Adipocyte (in vitro differentiated cells): Measurements from ENCODE around the gene EPB41L2.

Experiments used
- DNase-seq: peaks from one replicate; pipeline ENCODE4 v3.0.0-alpha.2; 2015; ENCODE audit warnings: low read depth
- H3K27me3 ChIP-seq: replicated peaks from 2 replicates; pipeline ENCODE4 v1.7.0; 2013; ENCODE audit warnings: mild to moderate bottlenecking, low read length, moderate library complexity; ENCODE audit not compliant: control insufficient read depth, insufficient read depth
- H3K36me3 ChIP-seq: 2 replicates; pipeline ENCODE4 v1.7.0; 2013; ENCODE audit warnings: low read length, mild to moderate bottlenecking, moderate library complexity; ENCODE audit not compliant: control insufficient read depth, insufficient read depth, severe bottlenecking
- H3K4me1 ChIP-seq: 2 replicates; pipeline ENCODE4 v1.7.0; 2013; ENCODE audit warnings: mild to moderate bottlenecking, low read length, moderate library complexity; ENCODE audit not compliant: control insufficient read depth, insufficient read depth
- H3K4me3 ChIP-seq: 2 replicates; pipeline ENCODE4 v1.7.0; 2013; ENCODE audit warnings: mild to moderate bottlenecking, low read length, moderate library complexity
- H3K9ac ChIP-seq: 2 replicates; pipeline ENCODE4 v1.7.0; 2013; ENCODE audit warnings: mild to moderate bottlenecking, low read length, moderate library complexity
- H3K9me3 ChIP-seq: 2 replicates; pipeline ENCODE4 v1.7.0; 2013; ENCODE audit warnings: mild to moderate bottlenecking, low read length, moderate library complexity; ENCODE audit not compliant: control insufficient read depth

EPB41L2 gene

DNA sequence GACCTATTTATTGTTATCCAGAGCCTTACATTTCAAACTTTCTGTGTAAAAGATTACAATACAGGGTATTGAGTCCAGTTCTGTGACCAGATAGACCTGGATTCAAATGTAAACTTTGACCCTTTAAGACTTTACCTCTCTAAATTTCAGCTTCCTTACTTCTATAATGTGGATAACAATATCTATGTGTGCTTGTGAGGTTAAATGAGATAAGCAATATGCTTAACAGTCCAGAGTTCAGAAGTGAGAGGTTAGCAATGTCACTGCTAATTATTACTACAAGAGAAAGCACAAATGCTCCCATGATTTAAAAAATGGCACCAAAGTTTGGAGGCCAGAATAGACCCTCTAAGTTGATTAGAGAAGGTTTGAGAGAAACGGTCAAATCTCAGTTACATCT lies 27.5 kb downstream of the EPB41L2 start:
- Histone ChIP-seq H3K27me3 (no peaks in the 10 kb centered on the region), H3K36me3 (no peaks in the 10 kb centered on the region), H3K9ac (no peak overlapping the region), H3K4me3 (no peak overlapping the region), H3K4me1 (peaks cover 27% of the 10 kb centered on the region), H3K9me3 (no peaks in the 10 kb centered on the region)
- DNase-seq = no peak

DNA sequence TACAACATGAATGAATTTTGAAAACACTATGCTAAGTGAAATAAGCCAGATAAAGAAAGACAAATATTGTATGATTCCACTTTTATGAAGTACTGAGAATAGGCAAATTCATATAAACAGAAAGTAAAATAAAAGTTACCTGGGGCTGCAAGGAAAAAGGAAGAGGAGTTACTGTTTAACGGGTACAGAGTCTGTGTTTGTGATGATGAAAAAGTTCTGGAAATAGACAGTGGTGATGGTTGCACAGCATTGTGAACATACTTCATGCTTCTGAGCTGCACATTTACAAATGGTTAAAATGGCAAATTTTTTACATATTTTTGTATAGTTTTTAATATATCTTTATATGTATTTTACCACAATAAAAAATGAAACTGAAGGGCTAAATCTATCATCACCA lies 29.4 kb downstream of the EPB41L2 start:
- H3K36me3 ChIP-seq = no peaks in the 10 kb centered on the region
- H3K4me1 ChIP-seq = peaks cover 20% of the 10 kb centered on the region
- no peaks in the 10 kb centered on the region for H3K9me3 ChIP-seq
- H3K27me3 ChIP-seq = no peaks in the 10 kb centered on the region
- H3K9ac ChIP-seq = no peak overlapping the region
- no peak for DNase-seq
- H3K4me3 ChIP-seq = no peak overlapping the region

DNA sequence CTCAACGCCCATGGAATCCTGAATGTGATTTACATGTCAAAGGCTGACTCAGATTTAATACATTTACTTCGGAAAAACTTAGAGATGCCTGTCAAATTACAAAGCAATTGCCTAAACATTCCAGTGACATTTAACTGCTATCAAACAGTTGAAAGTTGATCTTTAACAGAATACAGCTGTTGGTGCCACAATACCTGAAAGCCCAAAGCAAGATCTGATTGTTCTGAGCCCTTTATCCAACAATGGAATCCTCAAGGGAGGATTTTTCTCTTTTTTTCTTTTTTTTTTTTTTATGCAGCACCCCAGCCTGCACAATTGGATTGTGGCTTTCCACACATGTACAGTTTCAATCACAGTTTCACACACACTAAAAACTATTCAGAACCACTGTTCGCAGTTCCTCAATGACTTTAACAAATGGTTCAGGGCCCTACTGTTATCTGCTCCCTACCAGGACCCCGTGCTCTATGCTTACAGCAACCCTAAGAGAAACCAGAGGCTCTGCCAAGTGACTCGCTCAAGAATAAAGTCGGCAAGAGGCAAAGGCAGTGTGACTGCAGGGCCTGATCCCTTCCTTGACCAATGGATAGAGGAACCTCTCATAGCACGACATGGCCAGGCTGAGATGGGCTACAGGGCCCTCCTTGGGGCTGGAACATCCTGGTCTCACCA lies 33.3 kb downstream of the EPB41L2 start:
- peak; percentile 56 for DNase-seq
- Histone ChIP-seq H3K4me3 (no peak overlapping the region), H3K36me3 (no peaks in the 10 kb centered on the region)

DNA sequence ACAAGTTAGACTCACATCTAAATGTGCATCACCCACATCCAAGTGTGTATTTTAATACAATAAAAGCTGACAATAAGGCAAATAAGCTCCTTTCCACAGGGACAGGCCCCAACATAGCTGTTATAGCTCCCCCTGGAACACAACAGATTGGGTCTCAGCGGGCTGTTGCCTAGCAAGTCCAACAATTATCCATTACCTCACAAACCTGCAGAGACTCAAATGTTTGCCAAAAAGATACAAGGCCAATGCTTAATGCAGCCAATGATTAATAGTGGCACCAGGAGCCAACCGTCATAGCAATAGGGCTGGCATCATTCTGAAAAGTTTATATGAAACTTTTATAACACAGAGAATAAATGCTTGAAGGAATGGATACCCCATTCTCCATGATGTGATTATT lies 35.7 kb downstream of the EPB41L2 start:
- Histone ChIP-seq H3K36me3 (no peaks in the 10 kb centered on the region), H3K4me1 (peaks cover 5% of the 10 kb centered on the region), H3K4me3 (no peak overlapping the region), H3K27me3 (no peaks in the 10 kb centered on the region), H3K9ac (no peak overlapping the region), H3K9me3 (no peaks in the 10 kb centered on the region)
- DNase-seq = no peak

More for the DNA sequence above, 33.3 kb downstream of the EPB41L2 start:
- Histone ChIP-seq H3K9ac (no peak overlapping the region), H3K9me3 (no peaks in the 10 kb centered on the region), H3K27me3 (no peaks in the 10 kb centered on the region), H3K4me1 (no peaks in the 10 kb centered on the region)

DNA sequence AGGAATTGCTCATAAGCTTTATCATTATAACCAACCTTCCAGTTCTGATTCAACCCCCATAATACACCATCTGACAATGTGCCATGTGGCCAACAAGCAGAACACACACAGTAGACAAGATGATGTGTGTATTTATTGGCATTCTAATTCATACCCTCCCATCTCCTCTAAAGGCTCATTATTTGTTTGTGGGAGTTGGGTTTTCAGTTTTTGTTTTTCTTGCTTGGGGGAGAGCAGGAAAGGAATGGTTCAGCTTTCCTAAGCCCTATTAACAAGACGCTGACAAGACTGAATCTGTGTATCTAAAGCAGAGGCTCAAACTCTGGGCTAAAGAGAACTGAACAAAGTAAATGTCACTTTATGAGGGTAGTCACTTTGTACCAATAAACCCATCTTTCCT lies 36.8 kb downstream of the EPB41L2 start:
- no peaks in the 10 kb centered on the region for H3K27me3 ChIP-seq
- H3K4me3 ChIP-seq = no peak overlapping the region
- H3K36me3 ChIP-seq = no peaks in the 10 kb centered on the region
- DNase-seq = no peak
- H3K9me3 ChIP-seq = no peaks in the 10 kb centered on the region
- H3K9ac ChIP-seq = no peak overlapping the region
- H3K4me1 ChIP-seq = peaks cover 5% of the 10 kb centered on the region

DNA sequence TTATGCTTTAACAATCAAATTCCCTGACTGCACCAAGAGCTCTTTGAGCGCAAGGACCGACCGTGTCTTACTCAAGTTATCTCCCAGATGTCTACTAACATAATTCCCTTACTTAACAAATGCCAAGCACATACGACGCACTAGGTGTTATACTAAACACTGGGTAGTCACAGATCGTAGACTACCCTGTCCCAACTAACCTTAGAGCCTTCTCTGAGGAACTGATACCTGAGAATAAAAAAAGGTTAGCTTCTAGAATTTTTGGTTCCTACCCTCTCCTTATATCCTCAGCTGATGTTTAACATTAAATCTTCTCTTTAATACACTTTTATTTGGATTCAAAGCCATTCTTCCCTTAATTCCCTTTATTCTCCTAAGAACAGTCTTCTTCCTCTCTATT lies 38.5 kb downstream of the EPB41L2 start:
- Histone ChIP-seq H3K4me3 (no peak overlapping the region), H3K27me3 (no peaks in the 10 kb centered on the region), H3K4me1 (peaks cover 5% of the 10 kb centered on the region), H3K9ac (no peak overlapping the region), H3K9me3 (no peaks in the 10 kb centered on the region), H3K36me3 (no peaks in the 10 kb centered on the region)
- DNase-seq = no peak

DNA sequence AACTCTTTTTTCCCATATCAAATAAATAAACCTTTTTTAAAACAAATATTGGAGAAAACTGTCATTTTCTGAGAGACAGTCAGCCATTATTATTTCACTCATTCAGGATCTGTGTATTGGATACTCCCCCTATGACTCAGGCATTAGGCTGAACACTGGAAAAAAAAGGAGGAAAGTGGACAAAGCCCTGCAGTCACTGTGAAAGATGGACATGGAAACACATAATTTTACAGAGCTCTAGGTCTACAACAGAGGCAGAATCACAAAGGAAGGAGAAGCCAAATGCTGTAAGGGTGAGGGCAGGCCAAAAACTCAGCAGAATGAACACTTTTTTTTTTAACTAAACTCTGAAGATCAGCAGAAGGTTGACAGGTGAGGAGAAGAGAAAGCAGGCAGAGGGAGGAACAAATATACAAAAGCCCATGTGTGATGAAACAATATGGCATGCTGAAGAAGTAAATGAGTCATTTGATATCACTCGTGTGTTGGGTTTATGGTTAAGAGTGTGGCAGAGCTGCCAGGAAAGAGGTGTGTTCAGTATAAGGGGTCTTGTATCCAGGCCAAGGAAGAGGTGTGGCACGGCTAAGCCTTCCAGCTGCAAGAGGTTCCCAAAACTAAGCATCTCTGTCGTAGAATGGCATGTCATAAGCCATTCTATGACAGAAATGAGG lies 39.1 kb downstream of the EPB41L2 start:
- H3K4me1 ChIP-seq = peaks cover 5% of the 10 kb centered on the region
- H3K36me3 ChIP-seq = no peaks in the 10 kb centered on the region
- DNase-seq = peak; percentile 39
- H3K27me3 ChIP-seq = no peaks in the 10 kb centered on the region
- no peaks in the 10 kb centered on the region for H3K9me3 ChIP-seq
- H3K9ac ChIP-seq = no peak overlapping the region
- no peak overlapping the region for H3K4me3 ChIP-seq

DNA sequence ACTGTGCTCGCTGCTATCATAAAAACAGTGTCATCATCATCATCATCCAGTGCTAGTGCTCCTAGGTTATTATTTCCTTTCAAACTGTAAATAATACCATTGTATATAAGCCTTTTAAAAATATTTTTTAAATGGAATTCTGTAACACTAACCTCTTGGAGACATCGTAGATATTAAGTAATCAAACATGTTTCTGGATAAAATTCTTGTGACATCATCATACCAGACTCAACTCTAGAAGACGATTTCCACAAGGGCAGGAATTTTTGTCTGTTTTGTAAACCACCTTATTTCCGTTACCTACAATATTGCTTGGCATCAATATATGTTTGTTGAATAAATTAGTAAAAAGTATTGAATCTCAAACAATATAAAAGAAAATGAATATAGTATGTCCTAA lies 40.4 kb downstream of the EPB41L2 start:
- Histone ChIP-seq H3K27me3 (no peaks in the 10 kb centered on the region), H3K4me3 (no peak overlapping the region), H3K36me3 (no peaks in the 10 kb centered on the region), H3K9me3 (no peaks in the 10 kb centered on the region), H3K4me1 (peaks cover 5% of the 10 kb centered on the region), H3K9ac (no peak overlapping the region)
- DNase-seq = no peak

DNA sequence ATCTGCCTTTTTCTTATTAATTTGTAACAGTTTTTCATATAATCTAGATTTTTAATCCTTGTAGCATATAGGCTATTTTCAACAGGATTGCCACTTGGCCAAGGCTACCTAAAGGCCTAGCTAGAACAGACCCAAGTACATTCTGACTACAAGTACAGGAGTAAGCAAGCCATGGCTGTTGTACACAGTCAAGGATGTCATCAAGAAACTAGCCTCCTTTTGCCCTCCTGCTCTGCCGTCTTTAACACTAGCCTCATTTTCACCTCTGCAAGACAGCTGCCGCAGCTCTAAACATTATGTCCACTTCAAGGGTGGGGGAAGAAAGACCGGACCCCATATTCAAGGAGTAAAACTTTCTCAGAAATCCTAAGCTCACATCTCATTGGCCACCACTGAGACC lies 45.1 kb downstream of the EPB41L2 start:
- Histone ChIP-seq H3K9me3 (no peaks in the 10 kb centered on the region), H3K27me3 (no peaks in the 10 kb centered on the region), H3K9ac (no peak overlapping the region), H3K4me3 (no peak overlapping the region), H3K36me3 (no peaks in the 10 kb centered on the region), H3K4me1 (peaks cover 34% of the 10 kb centered on the region)
- no peak for DNase-seq

DNA sequence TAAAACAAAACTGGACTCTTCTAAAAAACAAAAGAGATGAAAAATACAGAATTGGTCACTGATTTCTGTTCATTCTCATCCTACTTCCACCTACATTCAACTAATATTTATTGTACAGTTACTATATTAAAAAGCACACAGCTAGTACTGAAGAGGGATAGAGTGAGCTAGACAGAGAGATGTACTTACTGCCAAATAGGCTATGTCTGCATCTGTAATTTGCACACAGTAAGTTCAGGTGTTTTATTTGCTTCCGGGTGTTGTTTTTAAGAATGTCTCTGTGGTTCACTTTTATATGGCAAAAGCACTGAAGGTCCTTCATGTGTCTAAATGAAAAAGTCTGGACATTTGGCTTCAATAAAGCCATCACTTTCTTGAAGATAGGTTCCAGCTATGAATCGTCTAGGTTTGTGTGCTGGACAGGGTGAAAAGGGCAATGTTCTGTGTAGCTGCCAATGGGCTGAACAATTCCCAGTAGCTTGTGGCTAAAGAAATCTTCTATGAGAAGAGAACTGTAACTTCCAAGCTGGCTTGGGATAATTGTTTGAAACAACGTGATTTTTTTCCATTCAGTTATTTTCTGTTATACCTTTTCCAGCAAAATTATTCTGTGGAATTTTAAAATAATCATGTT lies 47.3 kb downstream of the EPB41L2 start:
- H3K27me3 ChIP-seq = no peaks in the 10 kb centered on the region
- H3K4me1 ChIP-seq = peaks cover 37% of the 10 kb centered on the region
- no peak overlapping the region for H3K9ac ChIP-seq
- no peaks in the 10 kb centered on the region for H3K9me3 ChIP-seq
- no peaks in the 10 kb centered on the region for H3K36me3 ChIP-seq
- peak; percentile 76 for DNase-seq
- H3K4me3 ChIP-seq = no peak overlapping the region

DNA sequence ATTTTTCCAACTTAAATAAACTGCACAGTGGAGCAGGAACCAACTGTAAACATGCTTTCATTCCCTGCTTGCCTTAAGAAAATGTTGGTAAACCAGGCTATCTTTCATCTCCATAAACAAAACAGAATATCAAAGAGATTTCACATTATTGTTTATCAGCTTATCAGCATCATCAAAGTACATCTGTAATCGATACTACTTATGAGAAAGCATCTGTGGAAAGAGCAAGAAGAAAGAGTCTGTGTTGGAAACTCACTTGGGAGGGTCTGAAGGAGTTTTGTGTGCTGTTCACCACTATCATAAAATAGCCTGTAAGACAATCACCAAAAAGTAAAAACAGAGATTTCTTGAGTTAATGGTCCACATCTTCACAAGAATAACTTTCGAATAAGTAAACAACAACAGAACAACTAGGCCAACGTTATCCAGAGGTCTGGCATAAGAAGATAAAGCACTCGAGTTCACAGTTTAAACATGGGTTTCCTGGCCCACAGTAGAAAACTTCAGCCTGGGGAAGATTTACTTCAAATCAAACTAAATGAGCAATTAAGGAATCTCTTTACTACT lies 47.9 kb downstream of the EPB41L2 start:
- no peaks in the 10 kb centered on the region for H3K27me3 ChIP-seq
- H3K4me3 ChIP-seq = no peak overlapping the region
- H3K4me1 ChIP-seq = peaks cover 37% of the 10 kb centered on the region
- no peak overlapping the region for H3K9ac ChIP-seq
- no peaks in the 10 kb centered on the region for H3K36me3 ChIP-seq
- no peaks in the 10 kb centered on the region for H3K9me3 ChIP-seq
- no peak for DNase-seq
